ENCODE measurements around the gene SPG11.
A peak's percentile ranks its signal among the peaks of the same experiment; 100 is the strongest.
"Not testable (repeated sequence)": the region's sequence is repeated elsewhere in the genome, so short reads cannot be mapped to it uniquely, and the experiment has no call there.

Gene SPG11

DNA sequence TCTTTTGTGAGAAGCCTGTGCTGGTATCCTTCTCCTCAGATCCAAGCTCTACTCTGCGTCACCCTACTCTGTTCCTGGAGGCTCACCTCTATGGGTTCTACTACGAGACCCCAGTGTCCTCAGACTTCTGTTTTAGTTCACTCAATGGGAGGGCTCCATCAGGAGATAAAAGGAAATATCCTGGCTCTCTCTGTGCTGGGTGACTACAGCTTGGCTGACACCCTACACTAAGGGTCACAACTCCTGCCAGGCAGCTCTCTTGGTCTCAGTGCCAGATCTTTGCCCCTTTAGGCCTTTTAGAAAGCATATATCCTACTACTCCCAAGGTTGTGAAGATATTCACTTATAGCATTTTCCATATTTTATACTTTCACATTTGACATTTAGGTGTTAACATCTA, 46.5 kb downstream of the SPG11 start:
- DNase-seq = no peak

DNA sequence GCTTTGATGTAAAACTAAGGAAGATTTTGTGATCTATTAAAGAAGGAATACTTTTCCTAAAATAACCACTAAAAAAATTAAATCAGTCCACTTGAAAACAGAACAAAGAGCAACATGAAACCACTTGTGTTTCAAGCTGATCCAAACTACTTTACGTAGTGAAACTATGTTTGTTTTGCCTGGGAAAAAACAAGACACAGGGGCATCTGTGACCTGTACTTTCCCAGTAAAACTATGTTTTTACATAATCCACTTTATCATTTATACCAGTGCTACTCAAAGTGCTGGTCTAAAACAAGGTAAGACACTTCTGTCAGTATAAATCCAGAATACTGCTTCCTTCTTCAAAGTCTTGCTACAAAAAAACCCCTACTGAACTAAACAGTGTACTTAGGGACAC, 56.7 kb downstream of the SPG11 start:
- DNase-seq = no peak

DNA sequence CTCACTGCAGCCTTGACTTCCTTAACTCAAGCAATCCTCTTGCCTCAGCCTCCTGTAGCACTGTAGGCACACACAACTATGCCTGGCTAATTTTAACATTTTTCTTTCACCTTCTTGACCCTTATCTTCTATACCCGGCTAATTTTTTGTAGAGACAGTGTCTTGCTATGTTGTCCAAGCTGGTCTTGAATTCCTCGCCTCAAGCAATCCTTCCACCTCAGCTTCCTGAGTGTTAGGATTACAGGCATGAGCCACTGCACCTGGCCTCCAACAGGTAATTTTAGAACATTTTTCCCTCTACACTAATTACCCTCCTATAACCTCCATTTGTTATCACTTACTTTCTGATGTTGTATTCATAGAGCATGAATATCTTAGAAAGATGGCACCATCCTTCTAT, 60.3 kb downstream of the SPG11 start:
- DNase-seq = no peak

DNA sequence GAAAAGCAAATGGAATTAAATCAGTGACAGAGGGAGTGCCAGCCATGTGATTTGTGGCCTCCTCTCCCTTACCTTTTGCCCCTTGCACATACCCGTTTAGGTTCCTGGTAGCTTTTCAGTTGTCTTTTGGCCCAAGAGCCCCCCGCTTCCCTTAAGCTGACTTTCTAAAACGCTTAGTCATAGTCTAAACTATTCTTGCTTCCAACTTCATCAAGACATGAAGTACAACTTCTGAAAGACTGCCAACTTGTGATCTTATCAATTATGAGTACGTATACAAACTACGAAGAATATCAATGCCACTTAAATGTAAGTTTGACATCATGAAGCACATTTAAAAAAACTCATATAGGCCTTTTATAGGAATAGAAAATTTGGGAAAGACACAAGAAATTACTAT, 64.6 kb downstream of the SPG11 start:
- DNase-seq = no peak

DNA sequence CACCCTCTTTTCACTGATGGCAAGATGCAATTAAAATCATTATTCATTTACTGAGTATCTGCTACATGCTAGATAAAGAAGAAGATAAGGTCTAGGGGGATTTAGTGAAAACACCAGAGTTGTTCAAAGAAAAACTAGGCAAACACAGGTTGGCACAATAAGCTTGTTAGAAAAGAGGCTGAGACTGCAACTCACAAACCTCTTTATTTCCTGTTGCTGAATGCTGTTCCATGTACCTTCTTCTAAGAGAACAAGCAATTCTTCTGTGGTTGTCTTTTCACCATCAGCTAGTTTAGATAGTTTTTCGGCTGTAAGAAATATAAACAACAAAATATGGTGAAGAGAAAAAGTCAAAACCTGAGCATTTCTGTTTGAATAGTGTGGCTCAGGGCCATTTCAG, 65.4 kb downstream of the SPG11 start:
- DNase-seq = no peak

DNA sequence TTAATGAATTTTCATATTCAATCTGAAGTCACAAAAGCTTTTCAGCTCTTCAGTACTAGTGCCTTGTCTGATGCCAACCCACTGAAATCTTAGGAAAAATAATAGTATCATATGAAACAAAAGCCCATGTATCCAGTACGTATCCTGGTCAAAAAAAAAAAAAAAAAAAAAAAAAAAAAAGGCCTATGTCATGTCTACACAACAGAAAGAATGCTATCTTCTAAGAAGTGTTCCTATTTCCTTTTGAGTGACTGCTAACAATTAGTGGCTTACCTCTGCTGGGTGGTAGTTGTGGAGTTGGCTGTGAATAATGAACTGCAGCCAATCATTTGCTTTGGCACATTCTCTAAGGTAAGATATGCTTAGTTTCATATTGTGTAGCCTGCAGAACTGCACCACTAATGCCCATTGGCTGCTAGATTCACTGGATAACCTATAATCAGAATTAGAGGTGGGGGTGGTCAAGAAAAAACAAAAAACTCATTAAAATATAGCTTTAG, 66.9 kb downstream of the SPG11 start:
- no peak for DNase-seq

DNA sequence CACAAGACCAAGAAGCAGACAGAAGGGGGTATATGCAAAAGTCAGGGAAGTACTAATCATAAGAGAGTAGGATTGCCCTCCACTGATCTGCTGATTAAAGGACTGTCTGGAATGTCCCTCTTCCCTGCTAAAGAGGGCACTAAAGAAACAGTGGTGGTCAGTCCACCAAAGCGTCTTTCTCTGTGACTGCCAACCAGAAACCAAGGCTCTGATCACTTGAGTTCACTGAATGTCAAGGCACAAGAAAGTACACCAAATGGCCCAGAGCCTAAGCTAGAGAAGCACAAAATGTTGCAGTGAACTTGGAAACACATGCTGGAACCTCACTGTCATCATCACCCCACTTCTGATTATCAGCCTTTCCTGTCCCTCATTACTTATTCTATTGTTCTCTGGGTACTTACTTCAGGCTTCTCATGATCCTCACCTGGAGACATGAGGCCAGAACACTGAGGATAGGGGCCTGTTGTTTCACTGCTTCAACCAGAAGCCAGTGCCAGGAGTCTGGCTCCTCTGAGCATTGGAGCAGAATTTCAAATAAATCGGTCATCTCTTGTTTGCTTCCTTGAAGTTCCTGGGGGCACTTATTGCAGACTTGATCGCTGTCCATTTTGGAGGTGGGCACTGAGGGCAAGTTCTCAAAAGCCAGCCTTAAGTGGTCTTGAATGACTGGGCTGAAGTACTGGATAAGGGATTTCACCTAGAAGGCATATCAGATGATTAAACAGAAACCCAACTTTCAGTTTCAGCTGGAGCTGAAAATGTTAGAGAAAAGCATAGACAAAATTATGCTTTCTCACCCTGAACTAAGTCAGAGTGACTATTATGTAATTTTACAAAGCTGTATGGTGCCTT, 67.6 kb downstream of the SPG11 start:
- no peak for DNase-seq

DNA sequence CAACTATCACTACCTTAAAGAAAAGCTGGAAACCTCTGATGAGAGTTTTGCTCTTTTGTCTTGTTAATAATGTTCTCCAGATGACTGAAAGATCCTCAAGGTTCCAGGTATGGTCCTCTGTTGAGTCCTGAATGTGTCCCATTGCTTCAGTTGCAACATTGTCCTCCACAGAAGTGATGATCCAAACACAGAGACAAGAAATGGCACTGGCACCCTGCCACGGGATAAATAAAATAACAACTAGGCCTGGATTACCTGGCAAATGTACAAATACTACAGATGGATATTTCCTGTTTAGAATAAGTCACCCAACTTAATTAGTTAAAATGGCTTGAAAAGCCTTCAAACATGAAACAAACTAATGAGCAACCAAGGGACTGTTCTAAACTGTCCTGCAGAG, 68.2 kb downstream of the SPG11 start:
- DNase-seq = no peak

DNA sequence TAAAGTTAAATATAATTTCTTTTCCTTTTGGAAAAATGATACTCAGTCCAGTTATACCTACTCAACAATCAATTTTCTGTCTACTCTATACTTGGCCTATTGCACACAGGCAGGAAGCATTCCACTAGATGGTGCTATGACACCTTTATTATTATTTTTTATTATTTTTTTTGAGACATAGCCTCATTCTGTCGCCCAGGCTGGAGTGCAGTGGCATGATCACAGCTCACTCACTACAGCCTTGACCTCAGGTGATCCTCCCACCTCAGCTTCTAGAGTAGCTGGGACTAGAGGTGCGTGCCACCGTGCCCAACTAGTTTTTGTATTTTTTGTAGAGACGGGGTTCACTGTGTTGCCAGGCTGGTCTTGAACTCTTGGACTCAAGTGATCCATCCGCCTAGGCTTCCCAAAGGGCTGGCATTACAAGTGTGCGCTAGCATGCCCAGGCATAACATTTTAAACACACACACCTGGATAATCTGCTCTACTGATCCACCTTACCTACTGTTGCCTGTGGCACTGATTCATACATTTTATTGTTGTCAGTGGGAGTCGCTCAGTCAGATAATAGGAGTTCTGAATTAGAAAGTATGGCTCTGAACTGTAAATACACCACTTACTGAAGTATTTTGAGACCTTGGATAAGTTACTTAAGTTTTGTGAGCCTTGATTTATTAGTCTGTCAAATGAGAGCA, 70.3 kb downstream of the SPG11 start:
- DNase-seq = peak in 1 of 2 experiments; percentile 18

DNA sequence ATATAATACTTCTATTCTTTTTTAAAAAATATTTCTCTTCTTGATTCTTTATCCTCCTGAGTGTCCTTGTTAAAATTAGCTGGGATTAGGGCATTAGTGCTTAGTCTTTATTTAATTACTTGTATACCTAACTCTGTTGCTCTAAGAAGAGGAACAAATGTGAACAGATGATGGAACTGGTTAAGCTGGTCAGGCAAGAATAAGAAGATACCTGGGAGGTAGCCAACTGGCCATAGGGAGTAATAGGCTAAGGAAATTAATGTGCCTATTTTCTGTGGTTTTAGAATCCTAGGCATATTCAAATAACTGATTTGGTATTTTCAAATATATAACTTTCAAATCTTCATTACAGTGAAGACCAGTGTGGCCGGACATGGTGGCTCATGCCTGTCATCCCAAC, 72.1 kb downstream of the SPG11 start:
- DNase-seq = no peak

DNA sequence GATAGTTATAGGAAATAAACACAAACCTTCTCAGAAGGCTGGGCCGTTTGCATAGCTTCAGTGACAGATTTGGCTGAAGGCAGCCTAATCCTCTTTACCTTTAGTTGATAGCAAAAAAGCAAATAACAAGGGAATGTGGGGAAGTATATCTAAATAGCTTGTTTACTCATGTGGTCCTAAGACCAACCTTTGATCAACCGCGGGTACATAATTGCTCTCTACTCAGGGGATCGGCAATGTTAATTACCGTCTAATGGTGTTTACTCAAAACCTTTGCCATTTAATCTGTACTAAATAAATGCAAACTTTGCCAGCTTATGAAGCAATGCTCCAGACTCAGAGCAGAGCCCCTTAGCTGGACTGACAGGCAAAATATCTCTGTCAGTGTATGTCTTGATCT, 74.9 kb downstream of the SPG11 start:
- no peak for DNase-seq

DNA sequence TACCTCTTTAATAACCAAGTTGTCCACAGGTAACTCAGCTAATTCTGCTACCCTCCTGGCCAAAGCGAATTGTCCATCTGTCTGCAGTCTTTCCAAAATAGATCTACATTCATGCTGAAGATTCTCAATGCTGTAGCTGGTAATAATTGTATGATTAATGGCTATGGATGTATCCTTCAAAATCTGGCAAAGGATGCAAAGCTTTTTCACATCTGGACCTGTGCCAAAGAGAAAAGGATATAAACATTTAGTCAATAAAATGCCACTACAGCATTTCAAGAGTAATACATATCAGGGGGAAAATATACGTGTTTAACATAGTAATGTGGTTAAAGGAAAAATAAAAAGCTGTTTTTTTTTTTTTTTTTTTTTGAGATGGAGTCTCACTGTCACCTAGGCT, 77.8 kb downstream of the SPG11 start:
- DNase-seq = no peak

DNA sequence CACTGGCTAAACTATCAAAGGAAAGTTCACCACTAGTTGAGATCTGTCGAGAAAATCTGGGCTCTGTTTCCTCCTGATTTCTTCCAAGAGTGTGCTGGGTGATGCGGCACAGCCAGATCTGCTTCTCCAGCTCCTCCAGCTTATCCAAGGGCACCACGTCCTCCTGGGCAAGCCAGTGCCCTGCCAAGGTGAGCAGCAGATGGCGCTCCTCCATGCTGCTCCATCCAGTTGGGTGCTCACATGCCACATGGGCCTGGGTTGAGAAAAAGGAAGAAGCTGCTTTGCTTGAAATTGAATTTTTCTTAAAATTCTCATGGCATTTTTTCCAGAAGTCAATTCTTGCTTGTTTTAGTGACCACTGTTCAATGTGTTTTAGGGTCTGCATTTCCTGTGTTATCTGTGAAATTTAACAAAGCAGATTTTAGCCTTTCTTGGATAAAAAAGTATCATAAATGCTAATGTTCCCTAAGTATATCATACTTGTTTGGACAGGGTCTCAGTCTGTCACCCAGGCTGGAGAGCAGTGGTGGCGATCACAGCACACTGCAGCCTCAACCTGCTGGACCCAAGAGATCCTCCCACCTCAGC, 79.2 kb downstream of the SPG11 start:
- peak in 1 of 2 experiments; percentile 42 for DNase-seq

DNA sequence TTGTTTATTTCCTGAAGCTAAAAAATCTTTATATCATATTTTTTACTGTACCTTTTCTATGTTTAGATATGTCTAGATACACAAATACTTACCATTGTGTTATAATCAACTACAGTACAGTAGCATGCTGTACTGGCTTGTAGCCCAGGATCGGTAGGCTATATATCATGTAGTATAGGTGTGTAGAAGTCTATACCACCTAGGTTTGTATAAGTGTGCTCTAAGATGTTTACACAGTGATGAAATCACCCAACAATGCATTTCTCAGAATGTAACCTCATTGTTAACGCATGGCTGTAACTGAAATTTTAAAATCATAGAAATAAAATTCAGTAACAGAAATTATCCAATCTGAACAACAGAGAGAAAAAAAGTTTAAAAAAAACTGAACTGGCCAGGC, 83.4 kb downstream of the SPG11 start:
- DNase-seq = no peak

DNA sequence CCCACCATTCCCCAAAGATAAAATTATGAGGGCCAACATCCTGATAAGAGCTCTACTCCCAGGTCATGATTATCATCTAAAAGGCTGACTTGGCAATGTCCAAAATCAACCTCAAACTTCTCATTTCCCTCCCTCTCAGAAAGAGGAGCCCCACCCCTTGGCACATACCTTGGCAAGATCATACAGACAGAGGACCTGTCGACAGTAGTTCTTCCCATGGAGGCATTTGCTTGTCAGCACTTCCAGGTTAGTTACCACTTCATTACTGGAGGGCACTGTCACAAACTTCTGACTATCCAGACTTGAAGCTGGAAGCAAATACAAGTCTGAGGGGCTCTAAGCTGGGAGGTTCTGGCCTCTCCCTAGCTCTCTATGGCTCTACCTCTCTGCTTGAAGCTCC, 88.7 kb downstream of the SPG11 start:
- no peak for DNase-seq

DNA sequence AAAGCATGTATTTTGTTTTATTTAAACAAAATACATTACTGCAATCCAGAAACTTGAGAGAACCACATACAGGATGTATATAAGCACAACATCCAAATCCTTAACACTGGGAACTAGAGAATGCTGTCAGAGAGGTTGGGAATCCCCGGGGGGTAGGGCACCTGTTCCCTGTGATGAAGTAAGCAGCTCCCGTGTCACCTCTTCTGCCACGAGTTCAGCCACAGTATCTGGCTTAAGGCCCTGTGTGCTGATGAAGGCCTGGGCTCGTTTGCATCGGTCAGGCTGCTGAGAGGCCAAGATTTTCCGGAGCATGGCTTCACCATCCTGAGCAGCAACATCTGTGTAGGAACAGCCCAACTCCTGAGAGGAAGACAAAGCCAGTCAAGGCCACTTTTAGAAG, 90.1 kb downstream of the SPG11 start:
- no peak for DNase-seq

DNA sequence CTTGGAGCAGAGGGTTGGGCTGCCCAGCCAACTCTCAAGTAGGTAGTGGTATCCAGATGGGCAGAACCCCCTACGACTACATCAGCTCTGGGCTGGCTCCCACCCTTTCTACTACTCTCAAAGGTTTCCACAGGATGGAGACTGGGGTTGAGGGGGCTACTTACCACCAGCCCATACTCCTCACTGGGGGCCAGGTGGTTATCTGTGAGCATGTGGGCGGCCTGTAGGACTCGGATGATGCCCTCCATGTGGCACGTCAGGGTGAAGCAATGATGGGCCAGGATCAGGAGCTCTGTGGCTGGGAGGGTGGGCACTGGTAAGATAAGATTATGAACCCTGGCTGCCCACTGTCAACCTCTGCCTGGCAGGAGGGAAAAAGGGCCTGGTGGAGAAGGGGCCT, 93.1 kb downstream of the SPG11 start:
- DNase-seq = no peak

DNA sequence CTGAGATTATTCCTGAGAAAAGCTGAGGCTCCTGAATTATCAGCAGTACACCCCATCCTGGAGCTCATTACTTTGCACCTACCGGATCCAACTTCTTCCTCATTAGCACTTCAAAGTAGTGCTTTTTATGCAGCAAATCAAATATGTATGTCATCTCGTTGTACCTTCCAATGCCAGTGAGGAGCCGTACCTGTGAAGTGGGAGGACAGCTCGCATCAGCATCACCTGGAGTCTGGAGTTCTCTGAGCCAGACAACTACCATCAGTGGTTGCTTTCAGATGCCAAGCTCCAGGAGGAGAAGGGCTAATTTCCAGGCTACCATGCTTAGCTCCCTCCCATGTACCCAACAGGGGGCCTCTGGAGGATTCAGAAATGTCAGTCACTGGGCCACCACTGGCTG, 94.1 kb downstream of the SPG11 start:
- no peak for DNase-seq

DNA sequence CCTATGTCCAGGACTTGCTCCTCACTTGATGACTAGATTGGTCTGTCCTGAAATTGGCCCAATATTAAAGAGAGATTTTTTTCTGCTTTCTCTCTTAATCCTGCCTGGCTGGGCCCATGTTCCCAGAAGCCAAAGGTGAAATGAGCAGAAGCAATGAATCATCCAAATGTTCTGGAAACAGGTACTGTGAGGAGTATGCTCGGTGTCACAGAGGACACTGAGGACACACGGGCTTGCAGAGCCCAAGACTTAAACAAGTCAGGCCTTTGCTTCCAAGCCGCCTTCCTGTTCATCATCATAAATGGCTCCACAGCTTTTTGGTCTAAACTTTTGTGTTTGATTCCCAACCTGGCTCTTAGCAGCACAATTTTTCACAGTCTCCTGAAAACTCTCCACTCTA, 95.1 kb downstream of the SPG11 start:
- no peak for DNase-seq

DNA sequence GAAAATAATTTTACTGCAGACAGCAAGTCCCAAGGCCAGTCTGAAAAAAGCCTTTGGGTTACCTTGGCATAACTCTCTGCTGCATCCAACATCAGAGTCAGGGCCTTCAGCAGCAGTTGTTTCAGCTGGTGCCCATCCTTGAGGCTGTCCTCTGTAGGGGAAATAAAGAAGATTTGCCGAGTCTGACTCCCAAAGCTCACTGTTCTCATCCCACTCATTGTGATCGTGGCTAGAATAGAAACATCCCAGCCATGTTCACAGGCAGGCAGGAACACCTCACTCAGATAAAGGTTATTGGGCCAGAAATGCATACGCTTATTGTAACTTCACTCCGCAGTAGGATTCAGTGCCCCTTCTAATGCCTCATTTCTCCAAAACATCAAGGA, 97.3 kb downstream of the SPG11 start:
- no peak for DNase-seq

DNA sequence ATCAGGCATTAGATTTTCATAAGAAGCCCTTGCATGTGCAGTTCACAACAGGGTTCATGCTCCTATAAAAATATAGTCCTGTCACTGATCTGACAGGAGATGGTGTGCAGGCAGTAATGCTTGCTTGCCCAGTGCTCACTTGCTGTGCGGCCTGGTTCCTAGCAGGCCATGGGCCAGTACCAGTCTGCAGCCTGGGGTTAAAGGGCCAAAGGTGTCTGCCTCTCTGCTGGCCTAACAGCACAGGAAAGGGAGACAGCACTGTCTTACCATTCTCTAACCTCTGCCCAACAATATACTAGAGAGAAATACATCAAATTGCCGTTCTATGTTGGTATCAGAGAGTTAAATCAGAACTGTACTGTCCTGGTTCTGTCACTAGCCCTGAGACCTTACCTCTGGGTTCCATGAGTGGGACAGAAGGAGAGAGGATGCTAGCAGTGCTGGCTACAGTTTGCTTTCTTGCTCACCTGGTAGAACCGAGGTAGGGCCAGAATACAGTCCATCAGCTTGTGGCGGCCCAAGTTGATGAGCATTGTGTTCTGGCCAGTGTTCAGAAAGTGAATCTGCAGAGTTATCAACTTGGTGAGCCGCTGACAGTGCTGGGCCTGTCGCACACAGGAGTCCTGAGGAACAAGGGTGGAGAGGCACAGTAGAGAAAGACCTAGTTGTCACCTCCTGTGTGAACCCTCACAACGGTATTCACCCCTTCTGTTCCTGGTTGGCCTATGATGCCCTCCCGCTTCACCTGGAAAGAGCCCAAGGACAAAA, 97.9 kb downstream of the SPG11 start:
- no peak for DNase-seq

DNA sequence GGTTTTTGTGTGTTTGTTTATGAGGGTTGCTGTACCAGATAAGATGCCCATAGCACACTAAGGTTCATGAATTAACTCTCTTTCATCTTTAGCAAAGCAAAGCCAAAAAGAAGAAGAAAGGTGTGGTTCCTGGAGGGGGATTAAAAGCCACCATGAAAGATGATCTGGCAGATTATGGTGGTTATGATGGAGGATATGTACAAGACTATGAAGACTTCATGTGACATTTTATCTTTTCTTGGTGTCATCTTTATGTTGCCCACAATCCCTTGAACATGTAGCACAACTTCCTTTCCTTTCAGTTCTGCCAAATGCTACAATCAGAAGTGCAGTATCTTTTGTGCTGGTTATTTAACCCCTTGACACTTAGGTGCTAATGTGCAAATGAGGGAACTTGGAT, 102.5 kb downstream of the SPG11 start:
- DNase-seq = not testable (repeated sequence)
